Stimulated activated CD8-positive, alpha-beta memory T cell treated with anti-CD3 and anti-CD28 coated beads, Interleukin-12 subunit alpha, Interleukin-12 subunit beta, amount 100 ng/mL, for 24 hours (primary cell): ENCODE results near the gene WDR5.

Experiments
- DNase-seq: peaks from one replicate; pipeline ENCODE4 v3.0.0-alpha.2; 2020; ENCODE audit errors: extremely low read depth

The WDR5 gene

DNA sequence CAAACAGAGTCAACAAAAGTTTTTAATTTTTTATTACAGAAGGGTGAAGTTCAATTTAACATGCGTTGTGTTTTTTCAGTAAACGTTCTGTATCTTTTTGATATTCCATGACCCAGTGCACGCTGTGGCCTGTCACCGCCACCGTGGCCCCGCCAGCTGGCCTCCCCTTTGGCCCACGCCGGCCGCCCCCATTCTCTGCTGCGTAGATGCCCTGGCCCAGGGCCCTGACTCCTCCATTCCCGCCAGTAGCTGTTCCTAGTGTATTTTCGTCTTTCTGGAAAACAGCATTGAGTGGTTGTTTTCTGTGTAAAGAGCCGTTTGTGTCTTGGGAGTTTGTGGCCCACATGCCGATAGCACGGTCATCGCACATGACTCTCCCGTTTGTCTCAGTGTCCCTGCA, 22.4 kb downstream of the WDR5 start:
- no peak for DNase-seq

DNA sequence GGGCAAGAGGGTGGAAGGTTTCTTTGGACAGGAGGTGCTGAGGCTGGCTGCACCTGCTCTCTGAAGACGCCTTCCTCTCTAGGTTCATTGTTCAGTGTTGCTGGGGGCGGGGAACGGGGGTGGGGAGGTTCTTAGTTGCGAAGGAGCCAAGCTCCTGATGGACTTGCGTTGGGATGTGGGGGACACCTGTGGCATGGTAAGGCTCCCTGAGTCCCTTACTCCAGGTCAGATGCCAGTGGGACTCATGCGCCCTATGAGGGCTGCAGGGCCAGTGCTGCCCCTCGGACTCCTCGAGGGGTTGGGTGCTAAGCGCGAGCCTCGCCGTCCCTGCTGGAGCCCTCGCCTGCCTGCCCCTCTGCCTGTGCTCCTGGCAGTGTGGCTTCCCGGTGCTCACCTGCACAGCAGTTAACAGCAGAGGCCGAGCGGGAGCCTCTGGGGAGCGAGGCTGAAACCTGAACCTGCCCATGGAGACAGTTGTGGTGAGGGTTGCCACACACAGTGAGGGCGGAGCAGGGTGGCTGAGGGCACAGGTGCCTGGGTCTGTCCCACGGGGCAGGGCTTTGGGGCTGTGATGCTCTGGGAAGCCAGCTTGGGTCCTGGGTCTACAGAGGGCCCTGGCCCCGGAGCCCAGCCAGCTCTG, 23.0 kb downstream of the WDR5 start:
- DNase-seq, result no peak

DNA sequence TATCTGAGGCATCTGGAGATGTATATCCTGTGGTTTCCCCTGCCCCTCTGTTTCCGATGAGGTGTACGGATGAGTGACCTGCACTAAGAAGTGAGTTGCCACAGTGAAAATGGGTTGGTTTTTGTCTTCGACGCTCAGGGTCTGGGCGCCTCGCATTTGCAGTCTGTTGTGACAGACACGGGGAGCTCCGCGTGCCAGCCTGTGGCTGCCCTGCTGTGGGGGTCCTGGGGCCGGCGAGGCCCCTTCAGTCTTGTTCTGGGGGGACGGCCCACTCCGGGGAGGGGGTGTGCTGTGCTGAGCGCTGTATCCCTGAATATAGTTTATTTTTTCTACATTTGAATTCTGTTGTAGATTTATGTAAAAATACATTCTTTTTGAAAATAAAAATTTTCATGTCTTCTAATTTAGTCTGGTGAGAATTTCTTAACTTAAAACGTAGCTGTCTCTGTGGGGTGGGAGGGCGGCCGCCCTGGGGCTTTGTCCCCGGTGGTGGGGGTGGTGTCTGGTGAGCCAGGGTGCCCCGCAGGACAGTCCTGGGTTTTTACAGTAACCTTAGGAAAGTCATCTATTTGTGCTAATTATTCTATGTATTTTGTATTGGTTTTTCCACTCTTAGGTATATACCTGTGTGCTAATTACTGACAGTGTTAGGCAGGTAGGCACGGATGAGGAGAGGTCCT, 23.8 kb downstream of the WDR5 start:
- no peak for DNase-seq

DNA sequence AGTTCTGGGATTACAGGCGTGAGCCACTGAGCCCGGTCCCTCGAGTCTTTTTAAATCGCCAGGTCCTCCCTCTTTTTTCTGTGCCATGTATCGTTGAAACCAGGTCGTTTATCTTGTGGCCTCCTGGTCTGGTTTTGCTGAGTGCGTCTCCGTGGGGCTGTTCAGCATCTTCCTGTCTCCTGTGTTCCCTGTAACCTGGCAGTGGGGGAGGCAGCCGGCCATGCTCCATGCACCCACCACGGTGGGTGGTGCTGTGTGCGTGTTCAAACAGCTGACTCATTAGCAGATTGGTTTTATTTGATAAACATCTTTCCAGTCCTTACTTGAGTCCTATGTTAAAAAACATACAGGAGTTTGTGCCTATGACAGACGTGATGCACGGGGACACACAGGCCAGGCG, 25.8 kb downstream of the WDR5 start:
- no peak for DNase-seq

DNA sequence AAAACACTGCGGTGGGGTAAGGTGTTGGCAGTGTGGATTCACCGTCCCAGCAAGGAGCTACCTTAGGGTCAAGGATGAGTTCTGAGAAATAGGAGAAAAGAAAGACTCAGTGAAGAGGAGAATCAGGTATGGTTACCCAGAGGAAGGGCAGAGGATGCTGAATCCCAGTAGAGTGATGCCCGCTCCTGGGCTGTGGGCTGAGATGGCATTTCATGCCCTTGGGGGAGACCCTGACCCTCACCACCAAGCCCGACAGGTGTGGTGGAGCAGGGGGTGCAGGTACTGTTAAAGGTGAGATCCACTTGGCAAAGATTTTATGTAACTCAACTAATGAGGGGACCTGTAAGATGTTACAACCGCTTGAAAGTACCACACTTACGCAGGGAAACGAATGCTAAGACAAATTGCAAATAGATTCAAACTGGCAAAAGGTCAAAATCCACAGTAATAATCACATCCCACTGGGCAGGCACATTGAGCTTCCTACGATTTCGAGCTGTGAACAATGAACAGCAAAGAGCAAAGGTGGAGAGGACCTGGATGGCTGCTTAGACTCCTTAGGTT, 26.4 kb downstream of the WDR5 start:
- DNase-seq, result no peak

DNA sequence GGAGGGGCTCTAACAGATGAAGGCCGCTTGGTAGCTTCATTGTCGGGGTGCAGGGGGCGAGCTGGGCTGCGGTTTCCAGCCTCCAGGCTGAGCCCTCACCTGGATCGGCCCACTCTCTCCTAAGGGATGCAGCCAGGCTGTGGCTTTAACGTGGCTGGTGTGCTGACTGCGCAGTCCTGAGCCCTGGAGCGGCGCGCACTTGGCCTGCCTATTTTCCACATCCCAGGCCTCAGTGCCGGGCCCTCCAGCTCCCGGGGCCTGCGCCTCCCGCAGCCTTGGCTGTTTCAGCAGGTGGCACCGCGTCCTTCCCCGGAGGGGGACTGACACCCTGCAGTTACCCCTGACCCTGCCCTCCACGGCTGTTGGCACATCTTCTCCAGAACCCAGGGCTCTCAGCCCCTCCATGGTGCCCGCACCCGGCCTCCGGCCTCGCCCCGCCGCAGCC, 27.1 kb downstream of the WDR5 start:
- no peak for DNase-seq

DNA sequence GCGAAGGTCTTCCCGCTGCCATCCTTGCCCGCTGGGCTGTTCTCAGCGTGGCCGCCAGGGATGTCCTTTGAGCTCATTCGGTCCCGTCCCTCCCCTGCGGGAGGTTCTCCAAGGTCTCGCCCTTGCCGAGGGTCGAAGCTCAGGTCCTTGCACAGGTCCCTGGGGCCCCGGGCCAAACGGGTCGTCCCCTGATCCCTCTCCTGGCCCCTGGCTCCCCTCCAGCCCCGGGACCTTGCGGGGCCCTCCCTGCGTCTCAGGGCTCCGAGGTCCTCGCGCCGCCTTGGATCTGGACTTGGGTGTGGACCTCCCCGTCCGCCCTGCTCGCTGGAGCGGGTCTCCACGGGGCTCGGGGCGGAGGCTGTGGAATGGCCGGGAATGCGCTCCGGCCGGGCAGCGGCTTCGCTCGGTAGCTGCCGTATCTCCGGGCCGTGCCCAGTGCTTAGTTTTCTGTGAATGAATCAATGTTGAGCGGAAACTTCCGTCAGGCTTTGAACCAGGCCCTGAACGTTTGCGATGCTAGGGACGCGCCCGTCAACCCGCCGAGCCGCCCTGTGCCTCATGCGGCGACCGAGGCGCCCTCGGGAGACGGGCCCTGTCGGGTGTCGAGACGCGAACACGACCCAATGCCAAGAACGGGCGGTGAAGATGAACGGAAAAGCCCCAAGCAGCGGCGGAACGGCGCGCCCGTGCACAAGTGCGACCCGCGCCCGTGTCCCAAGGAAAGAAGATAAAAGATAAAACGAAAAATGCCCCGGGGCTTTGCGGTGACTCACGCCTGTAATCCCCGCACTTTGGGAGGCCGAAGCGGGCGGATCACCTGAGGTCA, 27.7 kb downstream of the WDR5 start:
- peak; percentile 36 for DNase-seq

DNA sequence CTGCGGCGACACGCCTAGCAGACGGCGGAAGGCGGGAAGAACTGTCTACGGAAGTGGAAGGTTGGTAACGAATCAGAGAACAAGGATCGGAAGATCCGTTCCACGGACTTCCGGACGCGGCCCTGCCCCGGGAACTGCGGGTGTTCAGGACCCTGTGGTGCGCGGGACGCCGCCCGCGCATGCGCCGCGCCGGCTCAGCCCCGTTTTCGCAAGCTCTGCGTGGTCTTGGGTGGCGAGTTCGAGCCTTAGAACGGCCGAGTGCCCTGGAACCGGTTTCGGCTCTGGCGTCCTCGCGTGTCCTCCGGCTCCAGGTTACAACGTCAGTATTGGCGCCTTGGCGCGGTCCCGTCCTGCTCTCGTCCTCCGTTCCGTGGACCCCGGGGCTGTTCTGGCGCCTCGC, 29.0 kb downstream of the WDR5 start:
- no peak for DNase-seq

DNA sequence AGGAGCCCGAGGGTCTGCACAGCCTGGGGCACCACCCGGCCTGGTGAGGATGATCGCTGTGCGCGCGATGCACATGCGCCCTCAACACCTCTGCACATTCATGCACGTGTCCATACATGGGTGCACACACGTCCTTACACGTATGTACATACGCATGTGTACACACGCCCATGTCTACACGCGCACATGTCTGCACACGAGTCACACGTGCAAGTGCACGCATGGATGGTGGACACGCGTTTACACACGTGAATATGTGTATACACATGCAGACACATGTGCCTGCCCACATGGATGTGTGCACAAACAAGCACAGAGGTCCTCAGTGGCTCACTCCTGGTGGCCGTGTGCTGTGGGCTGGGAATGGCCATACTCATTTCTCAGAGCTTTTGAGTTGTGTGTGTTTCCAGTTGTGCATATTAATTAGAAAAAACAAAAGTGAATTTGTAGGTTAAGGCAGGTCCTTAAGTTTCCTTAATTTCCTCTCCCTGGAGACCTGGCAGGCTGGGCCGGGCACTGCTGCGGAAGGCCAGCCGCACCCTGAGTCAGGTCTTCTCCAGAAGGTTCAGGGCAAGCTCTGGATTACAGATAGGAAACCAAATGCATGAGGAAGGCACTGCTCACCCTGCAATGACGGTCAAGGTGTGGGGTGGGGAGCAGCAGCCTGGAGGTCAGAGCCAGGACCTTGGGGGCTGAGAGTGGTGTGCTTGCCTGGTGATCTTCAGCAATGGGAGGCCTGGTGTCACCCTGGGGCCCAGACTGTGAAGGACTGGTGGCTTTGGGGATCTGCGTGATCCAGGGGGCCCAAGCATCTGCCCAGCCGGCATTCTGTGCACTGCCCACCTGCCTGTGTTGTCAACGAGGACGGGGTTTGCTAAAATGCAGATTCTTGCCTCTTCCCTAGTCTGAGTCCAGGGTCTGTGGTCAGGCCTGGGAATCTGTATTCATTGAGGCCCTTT, 29.8 kb downstream of the WDR5 start:
- peak; percentile 21 for DNase-seq

DNA sequence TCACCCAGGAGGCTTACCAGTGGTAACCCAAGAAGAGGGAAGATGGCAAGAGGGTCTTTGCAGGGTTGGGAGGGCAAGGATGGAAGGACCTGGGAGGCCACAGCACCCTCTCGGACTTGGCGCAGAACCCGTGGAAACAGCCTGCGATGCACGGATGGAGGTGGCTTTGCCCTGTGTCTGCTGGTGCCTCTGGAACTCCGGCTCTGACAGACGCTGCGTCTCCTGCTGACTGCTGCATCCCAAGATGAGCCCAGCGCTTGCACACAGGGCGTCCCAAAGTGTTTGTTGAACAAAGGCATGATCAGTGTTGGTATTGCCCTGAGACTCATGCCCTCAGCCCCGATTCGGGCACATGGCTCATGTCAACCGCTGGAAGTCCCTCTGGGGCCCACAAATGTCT, 30.5 kb downstream of the WDR5 start:
- DNase-seq, result no peak

DNA sequence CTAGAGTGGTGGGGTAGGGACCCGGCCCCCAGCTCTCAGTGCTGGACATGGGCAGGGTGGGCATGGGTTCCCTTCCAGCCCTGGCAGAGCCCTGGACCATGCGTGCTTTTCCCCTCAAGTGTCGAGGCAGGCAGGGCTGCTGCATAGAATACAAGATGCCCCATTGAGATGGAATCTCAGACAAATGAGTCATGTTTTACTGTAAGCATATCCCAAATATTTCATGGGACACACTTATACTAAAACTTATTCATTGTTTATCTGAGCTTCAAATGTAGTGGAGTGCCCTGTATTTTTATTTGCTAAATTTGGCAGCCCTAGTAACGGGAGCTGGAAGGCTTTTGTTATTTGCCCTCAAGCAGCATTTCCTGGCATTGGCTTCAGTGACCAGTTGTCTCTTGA, 31.6 kb downstream of the WDR5 start:
- DNase-seq, result no peak

DNA sequence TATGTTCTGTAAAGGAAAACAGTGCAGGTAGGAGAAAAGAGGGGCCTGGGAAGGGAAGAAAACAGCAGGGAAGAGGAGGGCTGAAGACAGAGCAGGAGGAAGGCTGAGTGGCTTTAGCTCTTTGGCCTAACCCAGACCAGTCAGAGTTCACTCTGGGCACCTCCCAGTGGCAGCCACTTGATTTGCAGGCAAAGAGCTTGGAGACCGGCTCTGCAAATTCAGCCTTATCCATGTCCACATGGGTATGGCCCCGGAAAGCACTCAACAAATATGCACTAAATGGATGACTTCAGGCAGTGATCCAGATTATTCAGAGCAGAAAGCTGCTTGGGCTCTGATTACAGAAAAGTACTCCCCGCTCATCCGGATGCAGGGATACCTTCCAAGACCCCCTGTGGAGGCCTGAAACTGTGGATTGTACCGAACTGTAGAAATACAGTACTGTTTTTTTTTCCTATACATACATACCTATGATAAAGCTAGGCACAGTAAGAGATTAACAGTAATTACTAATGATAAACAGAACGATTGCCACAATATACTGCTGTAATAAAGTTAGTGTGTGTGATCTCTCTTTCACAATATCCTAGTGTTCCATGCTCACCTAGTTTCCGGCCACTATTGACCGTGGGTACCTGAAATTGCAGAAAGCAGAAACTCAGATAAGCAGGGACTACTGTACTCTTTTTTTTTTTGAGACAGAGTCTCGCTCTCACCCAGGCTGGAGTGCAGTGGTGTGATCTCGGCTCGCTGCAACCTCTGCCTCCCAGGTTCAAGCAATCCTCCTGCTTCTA, 33.1 kb downstream of the WDR5 start:
- DNase-seq, result no peak

DNA sequence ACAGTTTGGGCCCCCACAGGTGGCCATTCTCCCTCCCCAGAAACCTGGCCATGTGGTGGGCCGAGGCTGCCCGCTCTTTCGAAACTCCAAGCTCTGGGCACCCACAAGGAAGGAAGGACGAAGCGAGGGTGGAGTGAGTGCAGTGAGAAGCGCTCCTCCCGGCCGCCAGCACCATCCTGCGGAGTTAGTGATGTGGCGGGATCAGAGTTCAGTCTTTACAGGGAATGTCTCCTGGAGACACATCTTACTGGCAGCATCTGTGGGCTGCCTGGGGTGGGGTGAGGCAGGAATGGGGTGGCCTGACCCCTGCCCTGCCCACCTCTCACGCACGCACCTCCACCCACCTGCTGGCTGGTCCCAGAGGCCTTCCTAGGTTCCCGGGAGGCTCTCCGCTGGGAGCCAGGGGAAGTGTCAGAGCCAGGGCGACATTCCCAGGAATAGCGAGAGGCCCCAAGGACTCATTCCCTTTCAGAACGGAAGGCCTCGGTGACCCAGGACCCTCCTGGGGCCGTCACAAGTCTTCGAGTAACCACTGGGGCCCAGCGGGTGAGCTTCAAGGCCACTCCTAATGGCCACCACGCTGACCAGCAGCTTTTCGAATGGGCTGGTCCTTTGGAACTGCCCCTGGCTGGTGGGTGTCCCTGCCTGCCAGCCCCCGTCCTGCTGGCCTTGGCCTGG, 34.0 kb downstream of the WDR5 start:
- no peak for DNase-seq

DNA sequence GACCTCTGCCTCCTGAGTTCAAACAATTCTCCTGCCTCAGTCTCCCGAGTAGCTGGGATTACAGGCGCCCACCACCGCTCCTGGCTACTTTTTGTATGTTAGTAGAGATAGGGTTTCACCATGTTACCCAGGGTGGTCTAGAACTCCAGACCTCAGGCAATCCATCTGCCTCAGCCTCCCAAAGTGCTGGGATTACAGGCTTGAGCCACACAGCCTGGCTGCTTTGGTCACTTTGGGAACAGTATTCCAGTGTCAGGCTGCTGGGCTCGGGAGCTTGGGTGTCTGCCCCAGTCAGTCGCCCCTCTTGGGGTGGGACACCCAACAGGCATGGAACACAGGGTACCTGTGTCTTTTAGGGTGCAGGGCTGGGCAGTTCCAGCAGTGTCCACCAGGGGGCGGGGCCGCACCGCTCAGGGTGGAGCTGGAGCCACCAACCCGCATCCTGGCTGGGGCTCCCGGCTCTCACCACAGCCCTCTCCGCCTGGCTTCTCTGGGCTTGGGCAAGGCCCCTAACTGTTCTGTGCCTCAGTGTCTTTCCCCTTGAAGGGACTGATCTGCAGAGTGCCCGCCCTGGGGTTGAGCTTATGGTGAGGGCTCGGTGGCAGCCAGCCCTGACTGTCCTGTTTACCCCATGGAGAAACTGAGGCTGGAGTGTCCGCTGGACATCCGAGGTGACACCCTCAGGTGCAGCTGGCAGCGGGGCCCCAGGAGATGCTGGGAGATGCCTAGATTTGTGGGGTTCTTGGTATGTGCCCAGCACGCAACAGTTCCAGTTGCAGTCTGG, 34.8 kb downstream of the WDR5 start:
- no peak for DNase-seq

DNA sequence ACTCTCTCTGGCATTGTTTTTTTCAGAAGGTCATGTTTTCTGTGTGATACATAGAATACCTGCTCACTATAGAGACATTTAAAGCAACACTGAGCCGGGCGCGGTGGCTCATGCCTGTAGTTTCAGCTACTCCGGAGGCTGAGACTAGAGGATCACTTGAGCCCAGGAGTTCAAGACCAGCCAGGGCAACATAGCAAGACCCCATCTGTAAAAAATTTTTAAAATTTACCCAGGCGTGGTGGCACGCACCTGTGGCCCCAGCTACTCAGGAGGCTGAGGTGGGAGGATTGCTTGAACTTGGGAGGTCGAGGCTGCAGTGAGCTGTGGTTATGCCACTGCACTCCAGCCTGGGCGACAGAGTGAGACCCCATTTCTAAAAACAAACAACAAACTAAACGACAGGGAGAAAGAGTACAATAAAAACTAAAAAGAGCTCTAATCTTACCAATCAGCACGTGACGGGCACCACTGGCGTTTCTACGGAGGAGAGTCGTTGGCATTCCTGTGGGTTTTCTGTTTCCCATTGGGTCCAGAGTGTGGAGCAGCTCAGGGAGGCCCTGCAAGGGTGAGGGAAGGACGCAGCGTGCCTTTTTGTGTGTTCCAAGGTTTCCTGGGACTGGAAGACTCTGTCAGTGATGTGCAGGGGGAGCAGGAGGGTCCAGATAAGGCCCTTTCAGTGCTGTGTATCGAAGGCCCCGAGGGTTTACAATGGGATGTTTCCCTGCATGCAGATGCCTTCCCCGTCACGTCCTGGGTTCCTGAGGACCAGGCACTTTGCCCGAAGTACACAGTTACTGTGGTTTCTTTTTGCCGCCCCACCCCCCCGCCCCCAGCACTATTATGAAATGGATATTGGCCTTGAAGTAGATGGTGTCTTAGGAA, 35.7 kb downstream of the WDR5 start:
- DNase-seq, result no peak

DNA sequence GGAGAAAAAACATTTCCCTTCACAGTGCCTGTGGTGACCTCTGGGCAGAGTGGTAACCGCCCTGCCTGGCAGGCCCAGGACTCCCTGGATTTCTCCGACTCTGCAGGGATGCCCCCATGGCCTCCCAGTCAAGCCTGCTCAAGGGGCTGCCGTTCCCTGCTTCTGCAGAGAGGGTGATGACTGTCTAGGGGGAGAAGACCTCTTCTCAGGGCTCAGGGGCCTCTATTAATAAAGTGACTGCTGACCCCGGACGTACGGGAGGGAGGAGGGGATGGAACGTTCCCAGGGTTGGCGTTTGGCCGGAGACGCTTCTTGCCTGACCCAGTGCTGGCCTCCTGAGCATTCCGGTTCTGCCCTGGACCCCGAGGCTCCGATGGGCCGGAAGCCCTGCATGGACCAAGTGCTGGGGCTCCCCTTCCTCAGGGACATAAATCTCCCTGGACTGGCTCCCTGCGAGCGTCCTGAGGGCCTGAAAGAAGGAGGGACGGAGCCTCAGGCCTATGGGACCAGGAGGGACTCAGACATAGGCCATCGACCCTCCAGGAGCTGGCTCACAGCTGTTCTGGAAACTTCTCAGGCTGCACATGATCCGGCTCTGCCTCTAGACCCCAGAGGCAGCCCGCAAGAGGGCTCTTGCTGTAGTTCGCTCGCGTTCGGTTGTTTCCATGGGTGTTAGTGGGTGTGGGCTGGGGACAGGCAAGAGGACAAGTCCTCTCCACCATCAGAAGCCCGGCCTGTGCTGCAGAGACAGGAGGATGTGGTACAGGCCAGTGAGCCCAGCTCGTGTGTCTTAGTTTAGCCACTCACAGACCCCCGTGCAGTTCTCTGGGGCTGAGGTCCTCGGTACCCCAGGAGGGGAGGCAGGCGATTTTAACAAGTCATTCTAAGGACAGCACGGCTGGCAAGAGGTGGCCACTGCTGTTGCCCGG, 36.6 kb downstream of the WDR5 start:
- no peak for DNase-seq
